Measurements from ENCODE around the gene CEBPG.

DNA sequence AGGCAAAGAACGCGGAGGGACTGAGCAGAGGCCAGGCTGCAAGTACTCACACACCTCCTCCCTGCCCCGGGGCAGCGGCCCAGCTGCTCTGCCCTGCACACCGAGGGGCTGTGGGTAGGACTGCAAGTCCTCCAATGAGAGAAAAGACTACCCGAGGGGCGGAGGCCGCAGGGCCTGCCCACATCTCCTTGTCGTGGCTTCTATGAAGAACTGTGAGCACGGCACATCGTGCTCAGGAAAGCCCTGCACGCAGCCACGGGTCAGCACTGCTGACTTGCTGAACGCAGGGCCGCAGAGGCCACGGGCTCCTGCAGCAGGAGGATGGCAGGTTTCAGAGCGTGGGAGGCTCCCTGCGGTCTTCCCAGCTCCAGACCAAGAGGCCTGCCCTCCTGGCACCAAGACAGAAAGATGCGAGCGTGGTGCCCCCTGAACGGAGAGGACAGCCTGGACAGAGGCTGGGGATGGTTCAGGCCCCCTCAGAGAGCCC is 37.4 kb downstream of the CEBPG start:
- TF ChIP-seq, protein P1, sequence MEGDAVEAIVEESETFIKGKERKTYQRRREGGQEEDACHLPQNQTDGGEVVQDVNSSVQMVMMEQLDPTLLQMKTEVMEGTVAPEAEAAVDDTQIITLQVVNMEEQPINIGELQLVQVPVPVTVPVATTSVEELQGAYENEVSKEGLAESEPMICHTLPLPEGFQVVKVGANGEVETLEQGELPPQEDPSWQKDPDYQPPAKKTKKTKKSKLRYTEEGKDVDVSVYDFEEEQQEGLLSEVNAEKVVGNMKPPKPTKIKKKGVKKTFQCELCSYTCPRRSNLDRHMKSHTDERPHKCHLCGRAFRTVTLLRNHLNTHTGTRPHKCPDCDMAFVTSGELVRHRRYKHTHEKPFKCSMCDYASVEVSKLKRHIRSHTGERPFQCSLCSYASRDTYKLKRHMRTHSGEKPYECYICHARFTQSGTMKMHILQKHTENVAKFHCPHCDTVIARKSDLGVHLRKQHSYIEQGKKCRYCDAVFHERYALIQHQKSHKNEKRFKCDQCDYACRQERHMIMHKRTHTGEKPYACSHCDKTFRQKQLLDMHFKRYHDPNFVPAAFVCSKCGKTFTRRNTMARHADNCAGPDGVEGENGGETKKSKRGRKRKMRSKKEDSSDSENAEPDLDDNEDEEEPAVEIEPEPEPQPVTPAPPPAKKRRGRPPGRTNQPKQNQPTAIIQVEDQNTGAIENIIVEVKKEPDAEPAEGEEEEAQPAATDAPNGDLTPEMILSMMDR (IDR thresholded peaks at IDR 0.05; ENCODE audit: low read depth, low read length) = no peak
- TF ChIP-seq POLR2A (IDR thresholded peaks at IDR 0.05; ENCODE audit: extremely low read depth, insufficient read length) (no peak), MYC (IDR thresholded peaks at IDR 0.05; ENCODE audit: low read depth, low read length) (no peak)
- TF ChIP-seq, protein P2, sequence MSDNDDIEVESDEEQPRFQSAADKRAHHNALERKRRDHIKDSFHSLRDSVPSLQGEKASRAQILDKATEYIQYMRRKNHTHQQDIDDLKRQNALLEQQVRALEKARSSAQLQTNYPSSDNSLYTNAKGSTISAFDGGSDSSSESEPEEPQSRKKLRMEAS (IDR thresholded peaks at IDR 0.05; ENCODE audit: low read depth, low read length) = no peak
